Tibial nerve (tissue), 3 donors: ENCODE results near the gene DNLZ.

Source experiments
- CTCF ChIP-seq, 5 experiments: fragments of 200-600 bp in 3 of 5; fragments of 450-650 bp in 2 of 5; sonication (generic) in 3 of 5; IDR thresholded peaks; one replicate each; pipeline ENCODE4 v1.5.1; 2016 to 2019; ENCODE audit warnings: antibody characterized with exemption in 5 of 5, mild to moderate bottlenecking in 3 of 5, moderate library complexity in 2 of 5
- POLR2A ChIP-seq, 2 donors: fragments of 450-650 bp; IDR thresholded peaks; one replicate each; pipeline ENCODE4 v1.6.1; 2017; ENCODE audit warnings: antibody characterized with exemption in 2 of 2, mild to moderate bottlenecking in 2 of 2, moderate library complexity in 2 of 2

DNA sequence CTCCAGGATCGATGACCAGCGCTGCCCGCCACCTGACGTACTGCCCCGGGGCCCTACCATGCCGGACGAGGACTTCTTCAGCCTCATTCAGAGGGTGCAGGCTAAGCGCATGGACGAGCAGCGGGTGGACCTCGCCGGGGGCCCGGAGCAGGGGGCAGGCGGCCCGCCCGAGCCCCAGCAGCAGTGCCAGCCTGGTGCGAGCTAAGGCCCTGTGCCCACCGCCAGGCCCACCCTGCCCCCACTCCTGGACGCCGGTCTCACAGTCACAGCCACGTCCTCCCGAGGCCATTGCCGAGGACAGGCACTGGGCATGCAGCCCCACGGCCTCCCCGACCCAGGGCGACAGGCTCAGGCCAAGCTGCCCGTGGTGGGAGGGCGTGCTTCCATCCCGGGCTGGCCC, 5.5 kb downstream of the DNLZ start:
- TF ChIP-seq POLR2A (IDR thresholded peaks at IDR 0.05) (no peak), CTCF (IDR thresholded peaks at IDR 0.05) (no peak)
